GM23338 (cell line): ENCODE measurements around the gene EYA2. TPM values are rescaled to one million over a fixed set of nuclear protein-coding genes. Genes with fewer than 3 reads are reported as not detected.

ENCODE experiments used
- ATAC-seq: fragments of 200-7000 bp; cut with Tn5 transposase; 3 replicates; pipeline ENCODE4 v1.9.1; 2020
- DNase-seq: peaks from one replicate; pipeline ENCODE4 v3.0.0-alpha.2; 2015; ENCODE audit warnings: low spot score
- H2AFZ ChIP-seq: fragments of 200-600 bp; sonication (generic); 2 replicates; pipeline ENCODE4 v1.8.0; 2016; ENCODE audit warnings: antibody characterized with exemption, mild to moderate bottlenecking, moderate library complexity
- H3F3A ChIP-seq: fragments of 200-600 bp; sonication (generic); replicated peaks from 2 replicates; pipeline ENCODE4 v1.8.0; 2017; ENCODE audit warnings: antibody characterized with exemption, mixed run types, low read depth
- H3K27ac ChIP-seq: fragments of 200-600 bp; sonication (generic); 2 replicates; pipeline ENCODE4 v1.6.1; 2016; ENCODE audit warnings: low read depth
- H3K27me3 ChIP-seq: fragments of 200-600 bp; sonication (generic); 2 replicates; pipeline ENCODE4 v1.8.0; 2016; ENCODE audit warnings: mild to moderate bottlenecking, mixed run types, moderate library complexity; ENCODE audit not compliant: insufficient read depth
- H3K36me3 ChIP-seq: fragments of 200-600 bp; sonication (generic); 2 replicates; pipeline ENCODE4 v1.8.0; 2016; ENCODE audit warnings: mild to moderate bottlenecking; ENCODE audit not compliant: insufficient read depth
- H3K4me1 ChIP-seq: fragments of 200-600 bp; sonication (generic); 2 replicates; pipeline ENCODE4 v1.8.0; 2016; ENCODE audit warnings: mild to moderate bottlenecking, moderate library complexity; ENCODE audit not compliant: insufficient read depth
- H3K4me2 ChIP-seq: fragments of 200-600 bp; sonication (generic); 2 replicates; pipeline ENCODE4 v1.7.1; 2017; ENCODE audit warnings: mixed run types
- H3K4me3 ChIP-seq: fragments of 200-600 bp; sonication (generic); 2 replicates; pipeline ENCODE4 v1.6.1; 2016; ENCODE audit warnings: mixed run types
- H3K79me2 ChIP-seq: fragments of 200-600 bp; sonication (generic); replicated peaks from 2 replicates; pipeline ENCODE4 v1.8.0; 2017; ENCODE audit warnings: mild to moderate bottlenecking; ENCODE audit not compliant: insufficient read depth
- H3K9me2 ChIP-seq: fragments of 200-600 bp; sonication (generic); 2 replicates; pipeline ENCODE4 v1.8.0; 2017; ENCODE audit not compliant: insufficient read depth
- H4K20me1 ChIP-seq: fragments of 200-600 bp; sonication (generic); replicated peaks from 2 replicates; pipeline ENCODE4 v1.8.0; 2017; ENCODE audit warnings: mild to moderate bottlenecking; ENCODE audit not compliant: insufficient read depth
- H3K27ac Mint-ChIP-seq: 2 replicates; pipeline ENCODE4 v1.8.0; 2020; ENCODE audit warnings: inconsistent platforms, mild to moderate bottlenecking, moderate library complexity, mixed read lengths
- H3K27me3 Mint-ChIP-seq: 3 replicates; pipeline ENCODE4 v1.8.0; 2022; ENCODE audit warnings: low read depth, mild to moderate bottlenecking, moderate library complexity, mixed read lengths, inconsistent platforms; ENCODE audit not compliant: insufficient read depth, poor library complexity
- H3K36me3 Mint-ChIP-seq: 3 replicates; pipeline ENCODE4 v1.8.0; 2021; ENCODE audit warnings: low read depth, mild to moderate bottlenecking, inconsistent platforms, moderate library complexity, mixed read lengths
- H3K4me1 Mint-ChIP-seq: 3 replicates; pipeline ENCODE4 v1.8.0; 2020; ENCODE audit warnings: mild to moderate bottlenecking, inconsistent platforms, mixed read lengths
- H3K4me3 Mint-ChIP-seq: 3 replicates; pipeline ENCODE4 v1.8.0; 2021; ENCODE audit warnings: moderate library complexity, mild to moderate bottlenecking, inconsistent platforms, mixed read lengths
- H3K9me3 Mint-ChIP-seq: 3 replicates; pipeline ENCODE4 v1.8.0; 2020; ENCODE audit warnings: moderate library complexity, mild to moderate bottlenecking, inconsistent platforms, mixed read lengths
- CREB1 ChIP-seq: fragments of 250-450 bp; sonication (Bioruptor Pico); IDR thresholded peaks from 2 replicates; pipeline ENCODE4 v1.5.0; 2020; ENCODE audit warnings: low read depth, mild to moderate bottlenecking, moderate library complexity
- CTCF ChIP-seq, 2 experiments: fragments of 200-600 bp in 1 of 2; sonication (generic) in 1 of 2; conservative IDR thresholded peaks; 2 replicates each; pipeline versions ENCODE4 v1.5.1 to v1.6.1; 2016 to 2017; ENCODE audit warnings: antibody characterized with exemption in 2 of 2, low read depth in 2 of 2, mild to moderate bottlenecking in 2 of 2, moderate library complexity in 1 of 2
- JUNB ChIP-seq: IDR thresholded peaks from one replicate; pipeline ENCODE4 v1.6.1; 2016; ENCODE audit warnings: antibody characterized with exemption; ENCODE audit not compliant: unreplicated experiment
- NANOG ChIP-seq: IDR thresholded peaks from 2 replicates; pipeline ENCODE4 v1.6.1; 2016; ENCODE audit warnings: antibody characterized with exemption, borderline replicate concordance
- REST ChIP-seq: IDR thresholded peaks from one replicate; pipeline ENCODE4 v1.6.1; 2018; ENCODE audit warnings: antibody characterized with exemption; ENCODE audit not compliant: unreplicated experiment
- ZNF114 ChIP-seq: fragments of 250-450 bp; sonication (Bioruptor Pico); IDR thresholded peaks from 2 replicates; pipeline ENCODE4 v1.5.0; 2020; ENCODE audit warnings: mild to moderate bottlenecking, moderate library complexity
- ZNF462 ChIP-seq: fragments of 250-450 bp; sonication (Bioruptor Pico); IDR thresholded peaks from 2 replicates; pipeline ENCODE4 v1.5.0; 2020; ENCODE audit warnings: mild to moderate bottlenecking, moderate library complexity
- polyA plus RNA-seq: library from polyadenylated mRNA; unstranded; fragments of >200 nt; fragmentation: Nextera tagmentation; extraction: Ambion mirVana; gene quantifications from 2 replicates; pipeline ENCODE4 v1.2.1, GENCODE V29; 2016
- total RNA-seq: library from RNA; depleted of rRNA; stranded (reverse); fragments of >200 nt; shearing (Covaris generic); gene quantifications from 2 replicates; pipeline ENCODE4 v1.2.3, GENCODE V29; 2014

The EYA2 gene
- total and polyA plus RNA-seq, 2 experiments from 2014 or later, result 0.50 to 0.56 TPM

- Histone ChIP-seq H3K4me2 (no peak overlapping the region), H3K79me2 (no peaks in the 10 kb centered on the region), H3K9me2 (no peaks in the 10 kb centered on the region), H3K27ac (no peak overlapping the region), H4K20me1 (no peaks in the 10 kb centered on the region), H3K27me3 (no peaks in the 10 kb centered on the region), H3K36me3 (no peaks in the 10 kb centered on the region), H3F3A (no peaks in the 10 kb centered on the region), H3K4me3 (no peak overlapping the region), H3K4me1 (no peaks in the 10 kb centered on the region), H2AFZ (0 out of 2 replicates have a peak overlapping the region, but pooled peaks have one; percentile 58)
- Mint-ChIP-seq H3K36me3 (no peaks in the 10 kb centered on the region), H3K27me3 (peaks cover 7% of the 10 kb centered on the region), H3K9me3 (no peaks in the 10 kb centered on the region), H3K4me1 (peaks cover 5% of the 10 kb centered on the region), H3K27ac (no peak overlapping the region), H3K4me3 (no peak overlapping the region)
- no peak for TF ChIP-seq ZNF114 (CRISPR knock-in tag)
- TF ChIP-seq CREB1 (CRISPR knock-in tag), result no peak
- no peak for TF ChIP-seq CTCF (conservative IDR thresholded peaks at IDR 0.05; ENCODE audit: low read depth in 2 of 2)
- no peak for TF ChIP-seq JUNB
- TF ChIP-seq NANOG, result no peak
- no peak for TF ChIP-seq ZNF462 (CRISPR knock-in tag)
- TF ChIP-seq REST, result no peak
- no peak for ATAC-seq
- DNase-seq, result no peak
Measured at GRCh38 chr20:47127999-47128398, 233.4 kb downstream of the EYA2 start.
